Measurements from ENCODE around the gene BNC2.

The BNC2 gene

DNA sequence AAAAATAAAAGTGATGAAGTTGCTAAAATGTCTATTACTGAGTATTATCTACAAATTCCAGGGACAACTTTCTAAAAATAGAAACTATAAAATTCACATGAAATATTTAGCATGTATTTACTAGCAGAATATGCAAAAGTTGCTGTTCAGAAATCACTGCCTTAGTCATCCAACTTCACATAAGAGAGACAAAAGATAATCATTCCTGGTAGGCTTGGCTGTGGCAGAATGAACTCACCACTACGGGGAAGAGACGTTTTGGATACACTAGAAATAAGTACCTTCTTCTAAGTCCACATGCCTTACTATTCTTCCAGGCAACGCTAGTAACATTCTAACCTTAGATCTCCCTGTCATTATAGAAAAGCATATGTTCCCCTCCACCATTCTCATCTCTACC is 272.2 kb downstream of the BNC2 start:
- H3K79me2 ChIP-seq (ENCODE audit: insufficient read depth, low read length) = no peaks in the 10 kb centered on the region
- no peak overlapping the region for H3K4me3 ChIP-seq (ENCODE audit: low read depth, low read length, poor library complexity, severe bottlenecking)
- no peak overlapping the region for H3K4me2 ChIP-seq (ENCODE audit: low read length)
- no peak overlapping the region for H3K27ac ChIP-seq (ENCODE audit: low read depth, low read length, poor library complexity, severe bottlenecking)
- H3K4me1 ChIP-seq (ENCODE audit: insufficient read depth, low read length, severe bottlenecking) = no peaks in the 10 kb centered on the region
- H3K9me2 ChIP-seq (ENCODE audit: low read depth, low read length) = no peaks in the 10 kb centered on the region
- no peaks in the 10 kb centered on the region for H4K20me1 ChIP-seq (ENCODE audit: insufficient read depth, low read length)
- H3K36me3 ChIP-seq (ENCODE audit: insufficient read depth, low read length) = no peaks in the 10 kb centered on the region
- H3K9me3 ChIP-seq (ENCODE audit: low read length) = no peaks in the 10 kb centered on the region
- no peaks in the 10 kb centered on the region for H3K27me3 ChIP-seq (ENCODE audit: insufficient read depth, low read length)
- no peak overlapping the region for H2AFZ ChIP-seq (ENCODE audit: low read length)
- TF ChIP-seq, protein P1, sequence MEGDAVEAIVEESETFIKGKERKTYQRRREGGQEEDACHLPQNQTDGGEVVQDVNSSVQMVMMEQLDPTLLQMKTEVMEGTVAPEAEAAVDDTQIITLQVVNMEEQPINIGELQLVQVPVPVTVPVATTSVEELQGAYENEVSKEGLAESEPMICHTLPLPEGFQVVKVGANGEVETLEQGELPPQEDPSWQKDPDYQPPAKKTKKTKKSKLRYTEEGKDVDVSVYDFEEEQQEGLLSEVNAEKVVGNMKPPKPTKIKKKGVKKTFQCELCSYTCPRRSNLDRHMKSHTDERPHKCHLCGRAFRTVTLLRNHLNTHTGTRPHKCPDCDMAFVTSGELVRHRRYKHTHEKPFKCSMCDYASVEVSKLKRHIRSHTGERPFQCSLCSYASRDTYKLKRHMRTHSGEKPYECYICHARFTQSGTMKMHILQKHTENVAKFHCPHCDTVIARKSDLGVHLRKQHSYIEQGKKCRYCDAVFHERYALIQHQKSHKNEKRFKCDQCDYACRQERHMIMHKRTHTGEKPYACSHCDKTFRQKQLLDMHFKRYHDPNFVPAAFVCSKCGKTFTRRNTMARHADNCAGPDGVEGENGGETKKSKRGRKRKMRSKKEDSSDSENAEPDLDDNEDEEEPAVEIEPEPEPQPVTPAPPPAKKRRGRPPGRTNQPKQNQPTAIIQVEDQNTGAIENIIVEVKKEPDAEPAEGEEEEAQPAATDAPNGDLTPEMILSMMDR (IDR thresholded peaks at IDR 0.05; ENCODE audit: low read length) = no peak
- TF ChIP-seq EZH2 (IDR thresholded peaks at IDR 0.05; ENCODE audit: borderline replicate concordance, low read length) = no peak
- no peak overlapping the region for H3K9ac ChIP-seq (ENCODE audit: low read length)
- no peaks in the 10 kb centered on the region; the same call in 1 of the 2 replicates for H3F3A ChIP-seq (ENCODE audit: insufficient read depth, low read length)

- Histone ChIP-seq H3K4me2 (ENCODE audit: low read length) (no peak overlapping the region), H3F3A (ENCODE audit: insufficient read depth, low read length) (no peaks in the 10 kb centered on the region; the same call in 1 of the 2 replicates), H3K9ac (ENCODE audit: low read length) (no peak overlapping the region), H3K4me1 (ENCODE audit: insufficient read depth, low read length, severe bottlenecking) (no peaks in the 10 kb centered on the region), H3K9me2 (ENCODE audit: low read depth, low read length) (no peaks in the 10 kb centered on the region), H3K4me3 (ENCODE audit: low read depth, low read length, poor library complexity, severe bottlenecking) (no peak overlapping the region), H4K20me1 (ENCODE audit: insufficient read depth, low read length) (no peaks in the 10 kb centered on the region), H3K36me3 (ENCODE audit: insufficient read depth, low read length) (no peaks in the 10 kb centered on the region), H2AFZ (ENCODE audit: low read length) (no peak overlapping the region), H3K79me2 (ENCODE audit: insufficient read depth, low read length) (no peaks in the 10 kb centered on the region), H3K9me3 (ENCODE audit: low read length) (no peaks in the 10 kb centered on the region), H3K27me3 (ENCODE audit: insufficient read depth, low read length) (no peaks in the 10 kb centered on the region), H3K27ac (ENCODE audit: low read depth, low read length, poor library complexity, severe bottlenecking) (no peak overlapping the region)
- no peak for TF ChIP-seq EZH2 (IDR thresholded peaks at IDR 0.05; ENCODE audit: borderline replicate concordance, low read length)
- TF ChIP-seq, protein P1 (IDR thresholded peaks at IDR 0.05; ENCODE audit: low read length) = no peak
Measured at GRCh38 chr9:16597136-16597535, 273.3 kb downstream of the BNC2 start.

DNA sequence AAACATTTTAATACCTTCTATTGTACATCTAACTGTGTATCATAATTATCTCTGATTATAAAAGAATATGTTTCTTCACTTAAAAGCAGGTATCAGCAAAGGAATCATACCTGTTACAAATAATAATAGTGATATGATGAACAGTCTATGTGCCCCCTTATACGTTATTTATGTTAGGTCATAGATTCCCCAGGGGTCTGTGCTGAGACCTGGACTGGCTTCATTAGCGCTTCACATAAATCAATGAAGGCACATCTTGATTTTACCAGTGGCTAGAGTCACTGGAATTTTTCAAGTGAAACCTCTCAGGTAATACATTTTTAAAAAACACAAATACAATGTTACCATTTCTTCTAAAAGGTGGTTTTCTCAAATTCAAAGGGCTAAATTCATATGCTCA is 275.2 kb downstream of the BNC2 start:
- Histone ChIP-seq H3K27me3 (ENCODE audit: insufficient read depth, low read length) (no peaks in the 10 kb centered on the region), H3K4me1 (ENCODE audit: insufficient read depth, low read length, severe bottlenecking) (no peaks in the 10 kb centered on the region), H3K4me3 (ENCODE audit: low read depth, low read length, poor library complexity, severe bottlenecking) (no peak overlapping the region), H3K27ac (ENCODE audit: low read depth, low read length, poor library complexity, severe bottlenecking) (no peak overlapping the region), H4K20me1 (ENCODE audit: insufficient read depth, low read length) (no peaks in the 10 kb centered on the region), H3F3A (ENCODE audit: insufficient read depth, low read length) (no peaks in the 10 kb centered on the region; the same call in 1 of the 2 replicates), H3K9me2 (ENCODE audit: low read depth, low read length) (no peaks in the 10 kb centered on the region), H3K79me2 (ENCODE audit: insufficient read depth, low read length) (no peaks in the 10 kb centered on the region), H3K9me3 (ENCODE audit: low read length) (no peaks in the 10 kb centered on the region), H3K36me3 (ENCODE audit: insufficient read depth, low read length) (no peaks in the 10 kb centered on the region), H3K9ac (ENCODE audit: low read length) (no peak overlapping the region), H2AFZ (ENCODE audit: low read length) (no peak overlapping the region), H3K4me2 (ENCODE audit: low read length) (no peak overlapping the region)
- TF ChIP-seq, protein P1 (IDR thresholded peaks at IDR 0.05; ENCODE audit: low read length) = no peak
- TF ChIP-seq EZH2 (IDR thresholded peaks at IDR 0.05; ENCODE audit: borderline replicate concordance, low read length) = no peak
